Central memory CD4-positive, alpha-beta T cell (primary cell): ENCODE results near the gene CXADR.
A peak's percentile ranks its signal among the peaks of the same experiment; 100 is the strongest.

ENCODE experiments used
- DNase-seq: peaks from one replicate; pipeline ENCODE4 v3.0.0; 2022

CXADR gene

DNA sequence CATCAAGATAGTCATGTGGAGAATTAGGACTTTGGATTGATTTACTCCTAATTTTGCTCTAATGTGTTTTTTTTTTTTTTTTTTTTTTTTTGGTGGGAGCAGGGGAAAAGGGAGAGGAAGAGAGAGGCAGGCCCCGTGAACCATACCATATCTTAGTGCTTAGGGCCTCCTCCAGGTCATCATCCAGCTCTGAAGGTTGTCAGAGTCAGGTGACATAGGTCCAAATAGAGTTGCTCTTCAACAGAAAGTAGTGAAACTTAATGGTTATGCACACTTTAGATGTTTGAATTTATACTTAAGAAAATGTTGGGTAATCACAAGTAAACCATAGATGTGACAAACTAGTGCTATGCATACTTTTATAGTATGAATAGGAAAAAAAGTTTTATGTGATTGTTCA, 32.2 kb downstream of the CXADR start:
- no peak for DNase-seq

- DNase-seq, result no peak
These were observed 35.4 kb downstream of the CXADR start for GRCh38 chr21:17548262-17548661.

- no peak for DNase-seq
These were observed 37.9 kb downstream of the CXADR start for GRCh38 chr21:17550671-17551308.

DNA sequence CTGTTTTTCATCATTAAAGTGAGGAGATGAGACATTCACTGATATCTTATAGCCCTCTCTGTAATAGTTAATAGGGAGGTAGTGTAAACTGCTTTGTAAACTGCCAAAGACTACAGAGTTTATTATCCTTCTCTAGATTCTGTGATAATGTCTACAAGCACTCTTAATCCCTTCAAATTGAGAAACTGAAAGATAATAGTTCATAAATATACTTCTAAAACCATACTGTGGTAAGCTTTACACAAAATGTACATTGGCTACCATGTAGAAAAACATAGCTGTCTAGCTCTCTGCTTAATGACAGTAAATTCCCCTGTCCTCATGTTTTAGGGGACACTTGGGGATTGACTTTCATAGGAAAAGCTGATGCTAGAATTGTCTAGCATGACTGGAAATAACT, 39.6 kb downstream of the CXADR start:
- no peak for DNase-seq

- no peak for DNase-seq
These were observed 41.3 kb downstream of the CXADR start for GRCh38 chr21:17554120-17554519.

GRCh38 chr21:17554679-17555465, 42.0 kb downstream of the CXADR start:
- no peak for DNase-seq

GRCh38 chr21:17560377-17561025, 47.7 kb downstream of the CXADR start:
- no peak for DNase-seq

DNA sequence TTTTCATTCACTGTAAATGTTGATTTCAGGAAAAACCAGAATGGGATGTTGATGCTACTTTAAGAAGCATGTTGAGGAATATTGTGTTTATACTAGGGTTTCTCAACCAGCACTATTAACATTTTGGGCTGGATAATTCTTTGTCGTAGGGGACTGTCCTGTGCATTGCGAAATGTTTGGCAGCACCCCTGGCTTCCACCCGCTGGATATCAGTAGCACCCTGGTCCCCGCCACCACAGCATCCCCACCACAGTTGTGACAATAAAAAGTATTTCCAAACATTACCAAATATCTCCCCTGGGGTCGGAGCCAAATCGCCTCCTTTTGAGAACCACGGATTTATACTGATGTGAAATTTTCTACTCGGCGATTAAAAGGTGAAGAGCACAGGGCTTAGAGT, 57.9 kb downstream of the CXADR start:
- DNase-seq, result no peak

DNA sequence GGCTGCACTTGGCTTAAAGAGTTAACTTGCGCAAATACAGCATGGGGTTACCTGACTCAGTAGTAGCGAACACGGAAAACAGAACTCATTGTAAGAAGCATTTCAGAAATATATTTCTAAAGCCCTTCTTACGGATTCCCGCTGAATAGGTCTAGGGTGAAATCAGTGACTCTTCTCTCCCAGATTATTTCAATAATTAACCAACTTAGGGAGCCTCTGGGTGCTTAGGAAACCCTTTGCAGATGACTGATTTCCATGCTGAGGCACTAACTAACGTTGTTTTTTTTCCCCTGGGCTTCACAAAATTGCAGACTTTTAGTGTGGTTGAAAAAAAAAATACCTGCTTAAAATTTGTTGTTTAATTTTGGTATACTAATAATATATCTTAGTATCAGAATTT, 59.6 kb downstream of the CXADR start:
- DNase-seq, result no peak

GRCh38 chr21:17575076-17575475, 62.2 kb downstream of the CXADR start:
- no peak for DNase-seq

GRCh38 chr21:17576080-17576835, 63.4 kb downstream of the CXADR start:
- DNase-seq, result no peak

DNA sequence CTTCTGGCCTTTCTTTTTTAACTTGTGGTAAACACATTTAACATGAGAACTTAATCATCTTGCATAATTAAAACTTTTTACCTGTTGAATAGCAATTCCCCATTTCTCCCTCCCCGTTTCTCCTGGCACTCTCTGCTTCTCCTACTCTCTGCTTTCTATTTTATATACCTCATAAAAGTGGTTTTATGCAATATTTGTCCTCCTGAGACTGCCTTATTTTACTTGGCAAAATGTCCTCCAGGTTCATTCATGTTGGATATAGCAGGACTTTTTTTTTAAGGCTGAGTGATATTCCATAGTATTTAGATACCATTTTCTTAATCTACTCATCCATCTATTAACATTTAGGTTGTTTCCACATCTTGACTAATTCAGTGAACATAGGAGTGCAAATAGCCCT, 64.9 kb downstream of the CXADR start:
- DNase-seq, result no peak

- DNase-seq, result no peak
These were observed 65.3 kb downstream of the CXADR start for GRCh38 chr21:17578162-17578561.

DNA sequence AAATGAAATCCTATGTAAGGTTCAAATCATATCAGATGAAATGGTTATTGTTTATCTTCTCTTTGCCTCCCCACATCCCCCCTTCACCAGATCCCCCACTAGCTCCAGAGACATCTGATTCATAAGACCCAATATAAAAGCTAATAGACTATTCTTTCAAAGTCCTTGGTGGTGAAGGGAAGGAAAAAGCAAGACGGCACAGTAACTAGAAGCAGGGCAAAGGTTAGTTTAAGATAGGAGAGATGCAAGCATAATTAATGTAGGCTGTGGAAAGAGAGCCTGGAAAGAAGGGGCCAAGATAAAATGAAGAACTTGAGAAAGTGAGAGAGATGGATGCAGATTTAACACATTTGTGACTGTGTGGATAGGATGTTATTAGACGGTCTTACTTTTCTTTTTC, 66.0 kb downstream of the CXADR start:
- DNase-seq, result no peak

DNA sequence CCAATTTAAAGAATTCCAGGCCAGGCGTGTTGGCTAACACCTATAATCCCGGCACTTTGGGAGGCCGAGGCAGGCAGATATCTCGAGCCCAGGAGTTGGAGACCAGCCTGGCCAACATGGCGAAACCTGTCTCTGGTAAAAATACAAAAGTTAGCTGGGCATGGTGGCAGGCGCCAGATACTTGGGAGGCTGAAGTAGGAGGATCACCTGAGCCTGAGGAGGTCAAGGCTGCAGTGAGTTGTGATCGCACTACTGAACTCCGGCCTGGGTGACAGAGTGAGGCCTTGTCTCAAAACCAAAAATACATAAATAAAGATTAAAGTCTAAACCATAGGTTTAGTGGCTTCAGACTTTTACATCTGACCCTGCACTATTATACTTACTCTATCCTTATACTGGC, 67.5 kb downstream of the CXADR start:
- no peak for DNase-seq

DNA sequence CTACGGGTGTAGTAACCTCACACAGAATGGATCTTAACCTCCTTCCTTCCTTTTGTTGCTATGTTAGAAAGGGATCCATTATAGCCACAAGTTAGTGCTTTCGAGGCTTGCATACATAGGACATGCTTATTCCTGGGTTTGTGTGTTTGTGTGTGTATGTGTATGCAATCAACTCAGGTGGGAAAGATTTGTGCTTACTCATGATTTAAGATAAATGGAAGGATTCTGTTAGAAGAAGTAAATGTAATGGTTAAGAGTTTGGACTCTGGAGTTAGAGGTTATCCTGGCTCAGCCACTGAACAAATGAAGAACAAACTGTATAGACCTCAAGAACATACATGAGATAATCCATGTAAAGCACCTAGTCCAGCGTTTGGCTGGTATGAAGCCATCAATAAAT, 71.1 kb downstream of the CXADR start:
- DNase-seq, result no peak

GRCh38 chr21:17585875-17586450, 73.1 kb downstream of the CXADR start:
- peak; percentile 29 for DNase-seq

GRCh38 chr21:17590430-17590829, 77.6 kb downstream of the CXADR start:
- DNase-seq, result no peak

DNA sequence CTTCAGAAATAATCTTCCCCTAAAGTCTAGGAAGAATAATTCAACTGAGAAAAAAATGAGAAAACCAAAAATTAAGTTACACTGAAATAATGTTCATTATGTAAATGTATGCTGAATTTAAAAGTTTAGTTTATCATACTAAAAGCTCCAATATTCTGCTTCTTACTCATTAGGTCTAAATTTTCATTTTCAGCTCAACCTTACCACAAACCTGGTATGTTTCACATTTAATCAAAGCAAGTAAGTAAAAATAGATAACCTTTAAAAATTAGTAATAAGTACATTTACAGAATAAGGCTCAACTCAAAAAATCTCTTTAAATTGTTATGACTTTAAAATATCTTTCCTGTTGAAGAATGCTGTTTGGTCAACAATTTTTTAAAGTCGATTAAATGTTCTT, 84.8 kb downstream of the CXADR start:
- no peak for DNase-seq

DNA sequence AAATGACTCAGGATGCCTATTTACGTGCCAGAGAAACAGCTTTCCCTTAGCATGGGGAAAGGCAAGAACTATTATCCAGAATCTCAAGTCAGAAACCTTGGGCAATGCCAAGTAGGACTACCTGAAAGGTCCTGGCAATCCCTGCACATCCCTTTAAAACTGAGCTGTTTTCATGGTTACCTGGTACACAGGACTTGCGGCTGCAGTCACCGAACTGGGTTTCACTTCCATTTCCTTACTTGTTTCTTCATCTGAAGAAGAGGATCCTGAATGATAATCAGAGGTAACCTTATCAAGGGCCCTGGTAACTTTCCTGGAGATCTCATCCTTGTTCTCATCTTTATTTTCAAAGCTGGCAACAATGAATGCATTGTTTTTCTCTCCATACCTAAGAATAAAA, 85.6 kb downstream of the CXADR start:
- no peak for DNase-seq

- no peak for DNase-seq
These were observed 90.0 kb downstream of the CXADR start for GRCh38 chr21:17602874-17603273.

DNA sequence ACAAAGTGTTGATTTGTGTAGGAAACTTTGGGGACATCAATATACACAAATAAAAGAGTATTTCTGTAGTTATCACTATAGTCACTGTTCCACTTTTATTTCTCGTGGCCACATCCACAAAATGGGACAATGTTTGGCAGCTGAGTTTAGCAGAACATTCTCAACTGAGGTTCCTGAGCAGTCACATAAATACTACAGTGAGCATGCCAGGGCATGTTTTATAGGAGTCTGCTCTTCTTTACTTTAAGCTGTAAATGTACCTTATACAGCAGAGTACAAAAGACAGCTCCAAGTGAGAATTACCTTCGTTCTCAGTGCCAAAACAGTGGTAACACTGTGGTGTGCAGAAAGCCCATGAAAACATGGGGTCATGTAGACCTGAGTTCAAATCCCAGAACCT, 94.8 kb downstream of the CXADR start:
- DNase-seq, result no peak

GRCh38 chr21:17609681-17610080, 96.8 kb downstream of the CXADR start:
- DNase-seq, result no peak
